Karpas-422 (cell line): ENCODE measurements around the gene ADIPOQ. TPM values are rescaled to one million over a fixed set of nuclear protein-coding genes. Genes with fewer than 3 reads are reported as not detected.
"Not testable (repeated sequence)": the region's sequence is repeated elsewhere in the genome, so short reads cannot be mapped to it uniquely, and the experiment has no call there.

Experiments
- DNase-seq: peaks from one replicate; pipeline ENCODE4 v3.0.0-alpha.2; 2015
- H2AFZ ChIP-seq: fragments of 200-600 bp; sonication (generic); 2 replicates; pipeline ENCODE4 v1.6.1; 2014; ENCODE audit warnings: antibody characterized with exemption, low read length, mixed read lengths
- H3K27ac ChIP-seq: fragments of 200-600 bp; sonication (generic); 2 replicates; pipeline ENCODE4 v1.5.1; 2014; ENCODE audit warnings: mild to moderate bottlenecking, low read length, moderate library complexity
- H3K27me3 ChIP-seq: fragments of 200-600 bp; sonication (generic); 2 replicates; pipeline ENCODE4 v1.6.1; 2014; ENCODE audit warnings: low read length, mixed read lengths
- H3K36me3 ChIP-seq: fragments of 200-600 bp; sonication (generic); 2 replicates; pipeline ENCODE4 v1.6.1; 2014; ENCODE audit warnings: low read length, mixed read lengths; ENCODE audit not compliant: insufficient read depth
- H3K4me1 ChIP-seq: fragments of 200-600 bp; sonication (generic); 2 replicates; pipeline ENCODE4 v1.6.1; 2014; ENCODE audit warnings: mild to moderate bottlenecking, low read length, mixed read lengths
- H3K4me2 ChIP-seq: fragments of 200-600 bp; sonication (generic); 2 replicates; pipeline ENCODE4 v1.6.1; 2014; ENCODE audit warnings: low read length, low read depth, mild to moderate bottlenecking; ENCODE audit not compliant: poor library complexity, severe bottlenecking
- H3K4me3 ChIP-seq: fragments of 200-600 bp; sonication (generic); 2 replicates; pipeline ENCODE4 v1.5.1; 2014; ENCODE audit warnings: mild to moderate bottlenecking, antibody characterized with exemption, low read length, mixed read lengths
- H3K79me2 ChIP-seq: fragments of 200-600 bp; sonication (generic); 2 replicates; pipeline ENCODE4 v1.6.1; 2014; ENCODE audit warnings: mild to moderate bottlenecking, low read length, mixed read lengths
- H3K9ac ChIP-seq: fragments of 200-600 bp; sonication (generic); 2 replicates; pipeline ENCODE4 v1.6.0; 2014; ENCODE audit warnings: low read length
- H3K9me2 ChIP-seq: fragments of 200-600 bp; sonication (generic), shearing (Covaris generic); replicated peaks from 2 replicates; pipeline ENCODE4 v1.6.0; 2014; ENCODE audit warnings: mild to moderate bottlenecking, low read length, moderate library complexity; ENCODE audit not compliant: insufficient read depth
- H3K9me3 ChIP-seq: fragments of 300-700, 200-600 bp; sonication (generic); 2 replicates; pipeline ENCODE4 v1.6.1; 2014; ENCODE audit warnings: low read length, mixed read lengths
- H4K20me1 ChIP-seq: fragments of 200-600 bp; sonication (generic); 2 replicates; pipeline ENCODE4 v1.6.1; 2014; ENCODE audit warnings: mild to moderate bottlenecking, antibody characterized with exemption, low read length, low read depth; ENCODE audit not compliant: insufficient read depth
- total RNA-seq: library from RNA; depleted of rRNA; stranded (reverse); fragments of >200 nt; shearing (Covaris generic); gene quantifications from 2 replicates; pipeline ENCODE4 v1.2.3, GENCODE V29; 2014; ENCODE audit warnings: low replicate concordance

ADIPOQ gene
- total RNA-seq, 1 experiment from 2014 or later, result not detected

- Histone ChIP-seq H3K9me2 (no peaks in the 10 kb centered on the region), H3K9ac (no peak overlapping the region), H3K4me1 (peaks cover 13% of the 10 kb centered on the region), H3K27me3 (no peaks in the 10 kb centered on the region), H3K4me2 (no peak overlapping the region), H2AFZ (no peak overlapping the region), H3K79me2 (peaks cover 8% of the 10 kb centered on the region), H3K4me3 (no peak overlapping the region), H3K36me3 (no peaks in the 10 kb centered on the region), H3K9me3 (no peaks in the 10 kb centered on the region), H4K20me1 (no peaks in the 10 kb centered on the region), H3K27ac (no peak overlapping the region)
- no peak for DNase-seq
Observed at GRCh38 chr3:186810336-186810996, 32.0 kb upstream of the ADIPOQ start.

GRCh38 chr3:186811313-186811712 is 31.2 kb upstream of the ADIPOQ start:
- H3K9me2 ChIP-seq, H3K4me2 ChIP-seq, H4K20me1 ChIP-seq, DNase-seq, H3K9me3 ChIP-seq, H3K9ac ChIP-seq, H3K4me3 ChIP-seq, H3K36me3 ChIP-seq, H3K27me3 ChIP-seq, H2AFZ ChIP-seq, H3K27ac ChIP-seq, H3K79me2 ChIP-seq: not testable (repeated sequence)
- peaks cover 16% of the 10 kb centered on the region for H3K4me1 ChIP-seq

- Histone ChIP-seq H3K36me3 (no peaks in the 10 kb centered on the region), H3K4me2 (no peak overlapping the region), H3K79me2 (no peaks in the 10 kb centered on the region), H2AFZ (no peak overlapping the region), H3K27ac (no peak overlapping the region), H3K9me2 (no peaks in the 10 kb centered on the region), H4K20me1 (no peaks in the 10 kb centered on the region), H3K9me3 (no peaks in the 10 kb centered on the region), H3K4me3 (no peak overlapping the region), H3K4me1 (peaks cover 7% of the 10 kb centered on the region), H3K9ac (no peak overlapping the region), H3K27me3 (no peaks in the 10 kb centered on the region)
- no peak for DNase-seq
Observed at GRCh38 chr3:186814100-186814499, 28.4 kb upstream of the ADIPOQ start.

GRCh38 chr3:186815435-186815834 is 27.1 kb upstream of the ADIPOQ start:
- peak overlapping the region; percentile 13 for H3K4me2 ChIP-seq

GRCh38 chr3:186818516-186818915 is 24.0 kb upstream of the ADIPOQ start:
- Histone ChIP-seq H4K20me1 (no peaks in the 10 kb centered on the region), H3K4me2 (no peak overlapping the region), H3K36me3 (no peaks in the 10 kb centered on the region), H3K4me1 (peaks cover 13% of the 10 kb centered on the region), H3K27me3 (no peaks in the 10 kb centered on the region), H3K27ac (no peak overlapping the region), H3K4me3 (no peak overlapping the region), H3K9me2 (no peaks in the 10 kb centered on the region), H3K9me3 (no peaks in the 10 kb centered on the region), H3K9ac (no peak overlapping the region), H3K79me2 (no peaks in the 10 kb centered on the region), H2AFZ (no peak overlapping the region)
- DNase-seq, result no peak

More at GRCh38 chr3:186815435-186815834, 27.1 kb upstream of the ADIPOQ start:
- Histone ChIP-seq H3K36me3 (no peaks in the 10 kb centered on the region), H4K20me1 (no peaks in the 10 kb centered on the region), H3K9ac (no peak overlapping the region), H3K4me3 (no peak overlapping the region), H3K27me3 (no peaks in the 10 kb centered on the region), H2AFZ (peak overlapping the region; percentile 12; the same call in 1 of the 2 replicates), H3K4me1 (peaks cover 7% of the 10 kb centered on the region), H3K27ac (no peak overlapping the region), H3K9me2 (no peaks in the 10 kb centered on the region), H3K79me2 (no peaks in the 10 kb centered on the region), H3K9me3 (no peaks in the 10 kb centered on the region)
- DNase-seq, result no peak

GRCh38 chr3:186818956-186819355 is 23.6 kb upstream of the ADIPOQ start:
- DNase-seq, result no peak
- H3K9me3 ChIP-seq, result no peaks in the 10 kb centered on the region
- H3K4me2 ChIP-seq, result no peak overlapping the region

GRCh38 chr3:186821429-186822387 is 20.8 kb upstream of the ADIPOQ start:
- Histone ChIP-seq H3K79me2 (no peaks in the 10 kb centered on the region), H3K27me3 (0 out of 2 replicates have a peak, but pooled peaks cover 3% of the 10 kb centered on the region), H3K9ac (peak overlapping the region; percentile 30; the same call in 1 of the 2 replicates), H3K36me3 (no peaks in the 10 kb centered on the region), H3K9me2 (no peaks in the 10 kb centered on the region), H3K9me3 (no peaks in the 10 kb centered on the region), H3K4me2 (peak overlapping the region; percentile 66), H3K4me3 (no peak overlapping the region), H4K20me1 (peaks cover 4% of the 10 kb centered on the region; the same call in 1 of the 2 replicates), H2AFZ (peak overlapping the region; percentile 85), H3K4me1 (peaks cover 19% of the 10 kb centered on the region), H3K27ac (no peak overlapping the region)
- DNase-seq, result peak; percentile 91

More at GRCh38 chr3:186818956-186819355, 23.6 kb upstream of the ADIPOQ start:
- no peak overlapping the region for H3K4me3 ChIP-seq
- H3K4me1 ChIP-seq, result peaks cover 13% of the 10 kb centered on the region
- no peak overlapping the region for H3K9ac ChIP-seq
- H3K36me3 ChIP-seq, result no peaks in the 10 kb centered on the region
- no peak overlapping the region for H3K27ac ChIP-seq
- H3K79me2 ChIP-seq, result no peaks in the 10 kb centered on the region
- no peaks in the 10 kb centered on the region for H3K9me2 ChIP-seq
- H3K27me3 ChIP-seq, result no peaks in the 10 kb centered on the region
- H4K20me1 ChIP-seq, result no peaks in the 10 kb centered on the region
- no peak overlapping the region for H2AFZ ChIP-seq

- H3K4me2 ChIP-seq, H3K9me3 ChIP-seq, H3K9me2 ChIP-seq, H4K20me1 ChIP-seq, H3K27me3 ChIP-seq, H3K27ac ChIP-seq, H3K36me3 ChIP-seq, H3K79me2 ChIP-seq, H2AFZ ChIP-seq, H3K9ac ChIP-seq, H3K4me3 ChIP-seq, DNase-seq: not testable (repeated sequence)
- peaks cover 24% of the 10 kb centered on the region for H3K4me1 ChIP-seq
Observed at GRCh38 chr3:186822388-186822759, 20.1 kb upstream of the ADIPOQ start.
